H1 (cell line): ENCODE results near the gene SLC35F1. TPM values are rescaled to one million over a fixed set of nuclear protein-coding genes. Genes with fewer than 3 reads are reported as not detected.

ENCODE experiments used
- ATF3 ChIP-seq: IDR thresholded peaks from 2 replicates; pipeline ENCODE4 v1.6.1; 2011; ENCODE audit warnings: low read depth, mild to moderate bottlenecking, low read length; ENCODE audit not compliant: insufficient read depth
- BACH1 ChIP-seq: IDR thresholded peaks from 2 replicates; pipeline ENCODE4 v1.6.1; 2012; ENCODE audit warnings: low read length, improper control_type of control experiment
- BCL11A ChIP-seq, 2 experiments: IDR thresholded peaks; one replicate each; pipeline ENCODE4 v1.6.1; 2011; ENCODE audit warnings: low read depth in 2 of 2, low read length in 2 of 2, mild to moderate bottlenecking in 2 of 2
- BRCA1 ChIP-seq: IDR thresholded peaks from 2 replicates; pipeline ENCODE4 v1.6.1; 2012; ENCODE audit warnings: low read depth, low read length, improper control_type of control experiment
- CBX8 ChIP-seq: fragments of 300-800, 300-1000 bp; sonication (generic); IDR thresholded peaks from 2 replicates; pipeline ENCODE4 v1.7.1; 2016; ENCODE audit warnings: low read depth, low read length, borderline replicate concordance
- CEBPB ChIP-seq: IDR thresholded peaks from 2 replicates; pipeline ENCODE4 v1.6.1; 2012; ENCODE audit warnings: low read depth, low read length
- CREB1 ChIP-seq: IDR thresholded peaks from 2 replicates; pipeline ENCODE4 v1.6.1; 2012; ENCODE audit warnings: inconsistent platforms
- EGR1 ChIP-seq: IDR thresholded peaks from 2 replicates; pipeline ENCODE4 v1.6.1; 2011; ENCODE audit warnings: low read depth, low read length, borderline replicate concordance
- GTF2F1 ChIP-seq: IDR thresholded peaks from 2 replicates; pipeline ENCODE4 v1.6.1; 2012; ENCODE audit warnings: low read depth, low read length, improper control_type of control experiment, borderline replicate concordance
- RFX5 ChIP-seq: IDR thresholded peaks from 2 replicates; pipeline ENCODE4 v1.6.1; 2011; ENCODE audit warnings: low read depth, low read length, improper control_type of control experiment, borderline replicate concordance
- RNF2 ChIP-seq: fragments of 200-900, 300-1000 bp; sonication (generic); IDR thresholded peaks from 2 replicates; pipeline ENCODE4 v1.7.1; 2016; ENCODE audit warnings: borderline replicate concordance, low read depth, mild to moderate bottlenecking, antibody characterized with exemption, low read length; ENCODE audit not compliant: poor library complexity, severe bottlenecking; ENCODE audit errors: missing control alignments
- RXRA ChIP-seq: IDR thresholded peaks from 2 replicates; pipeline ENCODE4 v1.6.1; 2011; ENCODE audit warnings: low read depth, mild to moderate bottlenecking, low read length, moderate library complexity; ENCODE audit not compliant: insufficient read depth
- SIRT6 ChIP-seq: IDR thresholded peaks from one replicate; pipeline ENCODE4 v1.7.1; 2012; ENCODE audit warnings: low read length, inconsistent platforms
- SP2 ChIP-seq: IDR thresholded peaks from 2 replicates; pipeline ENCODE4 v1.6.1; 2012; ENCODE audit warnings: mild to moderate bottlenecking, low read length, inconsistent platforms
- SUZ12 ChIP-seq: fragments of 200-600 bp; sonication (generic); IDR thresholded peaks from 2 replicates; pipeline ENCODE4 v1.6.1; 2012; ENCODE audit warnings: mild to moderate bottlenecking, inconsistent platforms, low read length, moderate library complexity, mixed read lengths
- TAF1 ChIP-seq: IDR thresholded peaks from 2 replicates; pipeline ENCODE4 v1.6.1; 2011; ENCODE audit warnings: mild to moderate bottlenecking, low read depth, low read length
- TBP ChIP-seq: IDR thresholded peaks from 2 replicates; pipeline ENCODE4 v1.6.1; 2011; ENCODE audit warnings: low read depth, low read length, improper control_type of control experiment
- USF2 ChIP-seq: IDR thresholded peaks from 2 replicates; pipeline ENCODE4 v1.6.1; 2011; ENCODE audit warnings: low read length, improper control_type of control experiment
- YY1 ChIP-seq: IDR thresholded peaks from 2 replicates; pipeline ENCODE4 v1.6.1; 2011; ENCODE audit warnings: low read depth, mild to moderate bottlenecking, low read length
- polyA plus RNA-seq, 7 experiments: library from polyadenylated mRNA; depleted of rRNA in 3 of 7; stranded (reverse) in 5 of 7; unstranded in 2 of 7; fragments of >200 nt in 5 of 7; fragments of 200-250 nt in 2 of 7; gene quantifications; 1 replicate in 5 of 7; 2 replicates in 1 of 7; 4 replicates in 1 of 7; pipeline versions ENCODE4 v1.2.1 to v1.2.3, GENCODE V29; 2011 to 2013; ENCODE audit warnings: missing spikeins in 2 of 7, mixed read lengths in 2 of 7
- total RNA-seq: library from RNA; stranded (reverse); fragmentation: NEBNext Ultra II Directional; extraction: Animal tissue kit (Norgen Biotek cat#: 25700); gene quantifications from 2 replicates; pipeline ENCODE4 v1.2.1, GENCODE V29; 2021
- TF ChIP-seq, protein P1 (sequence below), 3 experiments: IDR thresholded peaks; 1 replicate in 2 of 3; 2 replicates in 1 of 3; pipeline versions ENCODE4 v1.5.1 to v1.6.1; 2011; ENCODE audit warnings: low read length in 3 of 3, mild to moderate bottlenecking in 3 of 3, inconsistent platforms in 2 of 3, low read depth in 1 of 3, moderate library complexity in 1 of 3; ENCODE audit not compliant: insufficient read depth in 1 of 3; ENCODE audit errors: control extremely low read depth in 1 of 3

SLC35F1 gene
- total and polyA plus RNA-seq, 2 of the 8 experiments (the other 6 are each of a cell fraction or from before 2014, with no cell fraction given): 7.0 to 10.0 TPM

DNA sequence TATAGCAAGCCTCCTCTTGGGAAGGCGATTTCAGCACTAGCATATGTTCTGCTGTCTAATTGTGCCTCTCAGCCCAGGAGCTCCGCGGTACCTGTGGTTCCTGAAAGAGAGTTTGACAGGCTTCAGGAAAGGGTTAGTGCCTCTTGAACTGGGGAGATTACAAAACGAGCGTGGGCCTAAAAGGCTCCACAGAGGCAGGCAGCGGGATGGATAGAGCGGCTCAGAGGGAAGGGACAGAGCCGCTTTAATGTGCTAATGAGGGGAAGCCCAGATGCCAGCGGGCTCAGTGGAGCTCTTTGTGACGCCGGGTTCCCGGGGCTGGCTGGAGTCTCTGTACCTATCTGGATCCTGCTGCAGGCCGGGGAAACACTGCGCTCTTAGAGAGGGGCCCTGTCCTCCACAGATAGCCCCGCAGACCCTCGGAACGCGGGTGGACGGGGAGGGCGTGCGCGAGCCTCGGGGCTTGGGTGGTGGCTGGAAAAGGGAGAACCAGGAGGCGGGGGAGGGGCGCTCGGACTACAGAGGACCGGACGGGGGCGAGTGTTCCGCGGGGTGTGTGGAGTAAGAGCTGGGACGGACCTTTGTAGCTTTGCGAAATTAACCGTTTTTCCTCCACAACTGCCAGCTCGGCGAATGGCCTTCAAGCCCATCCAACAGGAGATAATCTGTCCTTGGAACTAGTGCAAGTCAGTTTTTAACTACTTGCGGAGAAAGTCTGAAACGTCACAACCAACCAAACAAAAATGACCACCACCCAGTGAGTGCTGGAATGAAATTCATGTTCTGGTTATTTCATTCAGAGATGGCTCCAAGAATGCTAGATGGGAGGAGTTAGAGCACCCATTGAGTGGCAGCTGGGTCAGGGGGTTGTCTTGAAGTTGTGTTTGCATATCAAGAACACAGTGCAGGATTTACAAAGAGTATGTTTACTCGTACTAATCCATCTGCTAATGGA, 13.0 kb downstream of the SLC35F1 start (continued):
- TF ChIP-seq RFX5 (no peak), RXRA (no peak), SIRT6 (no peak), RNF2 (no peak), BCL11A (IDR thresholded peaks at IDR 0.05; ENCODE audit: low read depth in 2 of 2, low read length in 2 of 2) (no peak), TBP (0 out of 2 replicates have a peak, but pooled peaks have one; percentile 17), YY1 (no peak), CREB1 (no peak), BRCA1 (no peak), GTF2F1 (no peak), SUZ12 (peak; percentile 32; the same call in 1 of the 2 replicates), CEBPB (no peak), CBX8 (no peak), USF2 (no peak), TAF1 (peak; percentile 54; the same call in 1 of the 2 replicates), BACH1 (peak; percentile 81), SP2 (no peak), EGR1 (no peak), ATF3 (no peak)
- TF ChIP-seq, protein P1, sequence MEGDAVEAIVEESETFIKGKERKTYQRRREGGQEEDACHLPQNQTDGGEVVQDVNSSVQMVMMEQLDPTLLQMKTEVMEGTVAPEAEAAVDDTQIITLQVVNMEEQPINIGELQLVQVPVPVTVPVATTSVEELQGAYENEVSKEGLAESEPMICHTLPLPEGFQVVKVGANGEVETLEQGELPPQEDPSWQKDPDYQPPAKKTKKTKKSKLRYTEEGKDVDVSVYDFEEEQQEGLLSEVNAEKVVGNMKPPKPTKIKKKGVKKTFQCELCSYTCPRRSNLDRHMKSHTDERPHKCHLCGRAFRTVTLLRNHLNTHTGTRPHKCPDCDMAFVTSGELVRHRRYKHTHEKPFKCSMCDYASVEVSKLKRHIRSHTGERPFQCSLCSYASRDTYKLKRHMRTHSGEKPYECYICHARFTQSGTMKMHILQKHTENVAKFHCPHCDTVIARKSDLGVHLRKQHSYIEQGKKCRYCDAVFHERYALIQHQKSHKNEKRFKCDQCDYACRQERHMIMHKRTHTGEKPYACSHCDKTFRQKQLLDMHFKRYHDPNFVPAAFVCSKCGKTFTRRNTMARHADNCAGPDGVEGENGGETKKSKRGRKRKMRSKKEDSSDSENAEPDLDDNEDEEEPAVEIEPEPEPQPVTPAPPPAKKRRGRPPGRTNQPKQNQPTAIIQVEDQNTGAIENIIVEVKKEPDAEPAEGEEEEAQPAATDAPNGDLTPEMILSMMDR (IDR thresholded peaks at IDR 0.05; ENCODE audit: control extremely low read depth in 1 of 3, insufficient read depth in 1 of 3, low read depth in 1 of 3, low read length in 3 of 3): no peak
